GM18861 (cell line): ENCODE measurements around the gene SH3BP4.
"Not testable (repeated sequence)": the region's sequence is repeated elsewhere in the genome, so short reads cannot be mapped to it uniquely, and the experiment has no call there.

Experiments
- ATAC-seq: cut with Tn5 transposase; IDR thresholded peaks from one replicate; pipeline ENCODE4 v1.9.1; 2021; ENCODE audit not compliant: unreplicated experiment

The SH3BP4 gene

DNA sequence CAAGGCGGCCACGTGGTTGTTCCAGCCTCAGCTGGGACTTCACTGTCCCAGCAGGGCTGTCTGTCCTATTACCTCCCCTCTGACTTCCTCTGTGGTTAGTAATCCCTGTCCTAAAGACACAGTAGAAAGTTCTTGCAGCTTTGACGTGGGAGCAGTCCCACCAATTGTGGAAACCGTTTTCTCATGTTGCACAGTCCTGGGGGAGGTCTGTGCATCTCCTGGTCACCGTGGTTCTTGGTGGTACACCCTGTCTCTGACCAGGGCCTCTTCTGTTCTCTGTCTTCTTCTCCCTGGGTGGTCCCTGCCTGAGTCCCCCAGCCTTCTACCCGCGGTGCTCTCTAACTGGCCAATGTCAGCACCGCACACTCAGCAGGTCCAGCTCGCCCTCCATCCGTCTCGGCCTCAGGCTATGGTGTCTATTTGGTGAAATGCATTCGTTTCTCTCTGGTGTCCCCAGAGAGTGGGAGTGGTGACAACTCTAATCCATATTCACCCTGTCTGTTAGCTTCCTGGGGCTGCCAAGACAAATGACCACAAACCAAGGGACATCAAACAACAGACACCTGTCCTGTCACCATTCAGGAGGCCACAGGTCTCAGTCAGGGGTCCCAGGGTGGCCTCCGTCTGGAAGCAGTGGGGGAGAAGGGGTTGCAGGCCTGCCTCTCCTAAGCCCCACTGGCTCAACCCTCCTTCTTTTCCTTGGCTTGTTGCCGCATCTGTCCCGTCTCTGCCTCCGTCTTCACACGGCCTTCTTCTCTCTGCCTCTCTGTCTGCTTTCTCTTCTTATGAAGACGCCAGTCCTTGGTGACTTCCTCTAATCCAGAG is 99.8 kb downstream of the SH3BP4 start:
- ATAC-seq, result no peak

DNA sequence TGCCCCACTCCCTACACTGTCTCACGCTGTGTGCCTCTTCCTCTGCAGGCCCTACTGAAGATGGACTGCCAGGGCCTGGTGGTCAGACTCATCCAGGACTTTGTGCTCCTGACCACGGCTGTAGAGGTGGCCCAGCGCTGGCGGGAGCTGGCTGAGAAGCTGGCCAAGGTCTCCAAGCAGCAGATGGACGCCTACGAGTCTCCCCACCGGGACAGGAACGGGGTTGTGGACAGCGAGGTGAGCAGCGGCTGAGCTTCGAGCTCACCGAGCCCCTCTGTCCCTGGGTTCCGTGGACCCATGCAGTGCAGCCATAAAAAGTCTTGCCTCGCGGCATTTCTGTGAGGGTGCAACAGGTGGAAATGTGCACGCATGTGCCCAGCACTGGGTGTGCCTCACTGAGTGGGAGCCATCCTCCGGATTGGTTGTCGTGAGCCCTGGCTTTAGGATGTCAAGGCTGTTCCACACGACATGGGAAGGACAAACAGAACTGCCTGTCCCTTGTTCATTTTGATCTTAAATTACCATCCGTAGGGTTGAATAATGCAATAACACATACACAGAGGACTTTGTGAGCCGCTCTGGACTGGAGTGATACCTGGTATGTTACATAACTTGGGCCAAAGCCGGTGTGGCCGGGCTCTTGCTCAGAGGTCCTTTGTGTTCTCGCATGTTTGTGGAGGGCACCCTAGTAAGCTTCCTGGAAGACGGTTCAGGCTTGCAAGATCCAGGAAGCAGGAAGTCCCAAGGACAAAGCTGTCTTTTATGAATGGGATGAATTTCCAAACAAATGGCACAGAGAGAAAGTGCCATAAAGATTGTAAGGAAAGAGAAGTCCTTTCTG is 100.9 kb downstream of the SH3BP4 start:
- ATAC-seq, result no peak

DNA sequence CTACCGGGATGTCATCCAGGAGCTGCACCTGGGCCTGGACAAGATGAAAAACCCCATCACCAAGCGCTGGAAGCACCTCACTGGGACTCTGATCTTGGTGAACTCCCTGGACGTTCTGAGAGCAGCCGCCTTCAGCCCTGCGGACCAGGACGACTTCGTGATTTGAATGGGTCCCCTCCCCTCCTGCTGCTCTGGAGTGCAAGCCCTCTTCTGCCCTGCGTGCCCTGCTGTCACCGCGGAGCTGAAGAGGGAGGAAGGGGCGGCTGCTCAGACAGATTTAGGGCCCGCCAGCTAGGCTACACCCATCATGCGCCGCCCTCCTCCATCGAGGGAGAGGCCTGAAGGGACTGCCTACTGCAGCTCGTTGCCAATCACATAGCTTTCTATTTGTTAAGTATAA is 101.8 kb downstream of the SH3BP4 start:
- no peak for ATAC-seq

DNA sequence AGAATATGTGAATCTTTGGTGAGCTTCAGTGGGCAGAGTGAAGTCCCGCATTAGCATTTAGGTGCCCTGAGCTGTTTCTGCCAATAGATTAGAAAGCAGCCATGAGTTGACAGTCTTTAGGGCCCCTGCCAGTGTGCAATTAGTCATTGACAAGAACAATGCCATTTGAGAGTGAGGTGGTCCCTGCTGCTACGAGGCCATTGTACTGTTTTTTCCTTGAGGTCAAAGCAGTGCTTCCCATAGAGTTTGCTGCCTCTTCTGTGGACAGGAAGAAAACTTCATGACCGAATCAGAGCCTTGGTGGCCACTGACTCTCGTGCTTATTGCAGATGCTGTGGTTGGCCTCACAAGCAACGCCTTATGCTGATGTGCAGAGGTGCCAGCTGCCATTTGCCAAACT is 102.7 kb downstream of the SH3BP4 start:
- no peak for ATAC-seq

DNA sequence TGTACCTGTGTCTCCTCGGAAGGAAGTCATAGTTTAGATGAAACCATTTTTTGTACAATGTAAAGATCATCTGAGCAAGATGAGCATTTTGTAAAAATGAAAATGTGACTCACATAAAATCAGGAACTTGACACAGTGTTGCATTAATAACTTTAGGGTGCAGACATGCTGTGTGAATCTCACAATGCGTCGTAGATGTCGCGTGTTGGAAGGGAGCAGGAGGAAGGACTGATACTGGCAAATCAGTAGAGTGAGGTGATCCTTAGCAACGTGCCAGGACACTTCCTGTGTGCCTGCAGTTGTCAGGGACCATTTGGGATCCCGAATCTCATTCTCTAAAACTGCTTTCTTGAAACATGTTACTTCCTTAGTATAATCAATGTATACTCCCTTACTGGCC is 103.1 kb downstream of the SH3BP4 start:
- ATAC-seq, result no peak

DNA sequence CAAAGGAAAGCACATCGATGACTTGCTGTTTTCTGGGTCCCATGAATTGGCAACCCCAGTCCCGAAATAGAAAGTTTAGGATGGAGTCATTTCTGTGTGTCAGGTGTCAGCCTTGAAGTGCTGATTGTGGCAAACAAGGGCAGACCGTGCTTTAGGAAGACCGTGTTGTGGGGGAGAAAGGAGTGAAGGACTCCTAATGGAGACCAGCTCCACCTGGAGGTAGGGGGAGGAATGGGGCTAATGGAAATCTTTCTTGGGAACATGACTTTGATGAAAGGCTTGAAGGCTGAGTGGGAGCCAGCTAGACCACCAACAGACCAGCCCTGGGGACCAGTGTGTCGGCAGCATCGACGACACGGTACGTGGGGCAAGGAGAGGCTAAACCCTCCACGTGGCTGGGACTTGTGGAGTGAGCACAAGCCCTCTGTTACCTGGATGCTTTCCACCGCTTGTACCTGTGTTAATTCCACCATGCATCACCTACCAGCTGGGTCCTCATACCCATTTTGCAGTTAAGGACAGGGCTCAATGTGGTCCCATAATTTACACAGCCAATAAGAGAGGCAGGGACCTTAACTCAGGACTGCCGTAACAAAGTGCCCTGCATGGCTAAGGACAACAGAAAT is 104.2 kb downstream of the SH3BP4 start:
- ATAC-seq, result no peak

DNA sequence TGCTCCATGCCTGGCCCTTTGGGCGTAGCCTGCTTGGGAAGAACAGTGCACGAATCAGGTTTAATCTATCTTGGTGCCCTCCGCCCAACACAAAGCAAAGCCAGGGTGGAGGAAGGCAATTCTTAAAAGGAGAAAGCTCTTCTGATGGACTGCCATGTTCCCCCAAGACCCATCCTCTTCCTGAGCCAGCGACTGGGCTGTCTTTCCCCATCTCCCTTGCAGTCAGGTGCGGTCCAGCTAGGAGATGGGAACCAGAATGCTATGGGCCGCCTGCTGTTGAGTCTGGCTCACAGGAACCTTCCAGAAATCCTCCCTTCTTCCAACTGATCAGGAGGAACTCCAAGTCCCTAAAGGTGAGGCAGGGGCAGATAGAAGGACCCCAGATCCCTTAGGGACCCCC is 105.0 kb downstream of the SH3BP4 start:
- ATAC-seq, result no peak

DNA sequence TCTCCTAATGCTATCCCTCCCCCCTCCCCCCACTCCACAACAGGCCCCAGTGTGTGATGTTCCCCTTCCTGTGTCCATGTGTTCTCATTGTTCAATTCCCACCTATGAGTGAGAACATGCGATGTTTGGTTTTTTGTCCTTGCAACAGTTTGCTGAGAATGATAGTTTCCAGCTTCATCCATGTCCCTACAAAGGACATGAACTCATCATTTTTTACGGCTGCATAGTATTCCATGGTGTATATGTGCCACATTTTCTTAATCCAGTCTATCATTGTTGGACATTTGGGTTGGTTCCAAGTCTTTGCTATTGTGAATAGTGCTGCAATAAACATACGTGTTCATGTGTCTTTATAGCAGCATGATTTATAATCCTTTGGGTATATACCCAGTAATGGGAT is 105.8 kb downstream of the SH3BP4 start:
- ATAC-seq, result not testable (repeated sequence)

DNA sequence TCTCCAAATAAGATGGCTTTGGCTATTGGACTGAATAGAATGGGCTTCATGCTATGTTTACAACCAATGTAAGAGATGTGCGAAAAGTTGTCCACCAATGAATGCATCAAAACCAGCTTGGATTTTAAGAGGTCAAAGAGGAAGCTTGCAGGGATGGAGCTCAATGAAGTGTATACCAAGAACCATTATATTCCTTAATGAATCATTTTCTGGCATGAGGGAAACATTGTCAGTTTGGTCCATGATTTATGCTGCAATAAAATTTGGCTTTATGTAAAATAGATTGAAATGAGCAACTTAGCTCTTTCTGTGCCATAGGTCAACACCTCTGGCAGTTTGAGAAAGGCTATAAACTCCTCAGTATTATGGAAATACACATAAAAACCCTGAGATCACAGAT is 107.3 kb downstream of the SH3BP4 start:
- ATAC-seq, result no peak

DNA sequence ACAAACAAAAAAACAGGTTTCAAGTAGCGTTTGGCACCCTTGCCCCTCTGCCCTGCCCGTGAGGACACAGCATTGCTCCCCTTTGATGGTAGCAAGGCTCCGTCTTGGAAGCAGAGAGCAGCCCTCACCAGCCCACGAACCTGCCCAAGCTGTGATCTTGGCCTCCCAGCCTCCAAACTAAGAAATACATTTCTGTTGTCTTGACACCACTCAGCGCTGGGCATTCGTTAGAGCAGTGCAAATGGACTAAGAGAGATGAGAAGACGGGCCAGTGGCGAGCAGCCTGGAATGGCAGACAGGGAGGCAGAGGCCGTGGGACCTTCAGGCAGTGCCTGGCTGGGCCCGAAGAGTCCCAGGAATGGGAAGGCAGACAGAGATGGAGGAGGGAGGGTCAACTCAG is 109.8 kb downstream of the SH3BP4 start:
- ATAC-seq, result no peak

DNA sequence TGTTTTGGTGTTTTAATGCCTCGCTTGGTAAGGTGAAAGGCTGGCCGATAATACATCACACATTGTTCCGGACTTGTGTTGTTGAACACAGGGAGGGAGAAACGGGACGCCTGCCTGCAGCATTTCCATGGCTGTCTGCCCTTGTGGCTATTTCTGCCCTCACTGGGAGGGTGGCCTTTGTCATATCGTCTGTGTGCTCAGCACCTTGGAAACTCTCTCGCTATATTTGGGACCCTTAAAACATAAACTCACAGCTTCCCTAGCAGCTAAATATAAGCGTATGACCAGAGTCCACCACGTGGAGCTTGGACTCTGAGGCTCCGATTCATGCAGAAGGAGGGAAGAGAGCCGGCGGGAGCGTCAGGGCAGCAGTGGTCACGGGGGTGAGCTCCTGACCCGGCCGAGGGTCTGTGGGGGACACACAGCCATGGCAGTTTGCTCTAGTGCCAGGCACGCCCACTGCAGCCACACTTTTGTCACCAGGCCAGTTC is 111.7 kb downstream of the SH3BP4 start:
- no peak for ATAC-seq

DNA sequence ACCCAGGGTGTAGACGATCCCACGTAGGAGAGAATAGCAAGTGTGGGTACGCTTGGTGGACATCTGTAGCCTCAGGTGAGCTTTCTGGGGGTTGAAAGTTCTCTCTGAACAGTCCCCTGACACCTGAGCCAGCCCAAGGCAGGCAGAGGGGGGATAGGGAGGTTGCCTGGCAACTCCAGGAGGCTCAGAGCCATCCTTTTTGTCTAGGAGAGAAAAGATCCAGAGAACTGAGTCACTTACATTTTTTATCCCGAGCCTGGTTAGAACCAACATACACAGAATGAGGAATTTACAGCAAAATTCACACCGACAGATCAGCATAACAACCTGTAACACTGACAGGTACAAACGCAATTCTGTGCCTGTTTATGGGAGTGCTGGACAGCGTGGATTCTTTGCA is 113.2 kb downstream of the SH3BP4 start:
- ATAC-seq, result no peak

DNA sequence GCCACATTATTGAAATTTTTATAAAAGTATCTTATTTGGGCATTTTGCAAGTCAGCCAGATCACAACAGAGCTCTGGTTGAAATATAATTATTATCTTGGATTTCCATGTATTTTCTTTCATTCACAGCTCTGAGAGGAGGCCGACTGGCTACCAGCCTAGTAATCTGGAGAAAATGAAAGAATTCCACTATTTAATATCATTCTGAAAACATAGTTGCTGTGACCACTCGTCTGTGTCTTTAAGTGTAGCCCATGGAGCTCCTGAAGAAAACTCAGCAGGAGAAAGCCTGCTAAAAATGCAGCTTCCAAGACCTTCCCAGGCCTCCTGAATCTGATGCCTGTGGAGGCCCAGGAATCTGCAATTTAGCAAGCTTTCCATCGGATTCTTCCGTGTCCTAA is 114.7 kb downstream of the SH3BP4 start:
- no peak for ATAC-seq

DNA sequence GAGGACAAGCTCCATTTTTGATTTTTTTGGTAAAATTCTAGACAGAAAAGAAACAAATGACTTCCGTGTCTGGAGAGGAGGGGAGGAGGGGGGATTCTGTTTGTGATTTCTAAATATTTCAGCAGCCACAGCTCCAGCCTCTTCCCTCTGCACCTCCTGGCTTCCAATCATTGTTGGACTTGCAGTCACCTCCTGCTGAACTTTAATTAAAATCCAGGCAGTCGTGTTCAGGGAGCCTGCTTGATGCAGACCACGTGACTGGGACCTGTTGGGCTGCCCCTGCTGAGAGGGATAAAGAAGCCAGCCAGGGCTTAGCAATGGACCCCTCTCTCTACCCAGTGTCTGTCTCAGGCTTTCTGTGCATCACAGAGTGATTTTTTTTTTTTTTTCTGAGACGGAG is 115.1 kb downstream of the SH3BP4 start:
- ATAC-seq, result no peak

DNA sequence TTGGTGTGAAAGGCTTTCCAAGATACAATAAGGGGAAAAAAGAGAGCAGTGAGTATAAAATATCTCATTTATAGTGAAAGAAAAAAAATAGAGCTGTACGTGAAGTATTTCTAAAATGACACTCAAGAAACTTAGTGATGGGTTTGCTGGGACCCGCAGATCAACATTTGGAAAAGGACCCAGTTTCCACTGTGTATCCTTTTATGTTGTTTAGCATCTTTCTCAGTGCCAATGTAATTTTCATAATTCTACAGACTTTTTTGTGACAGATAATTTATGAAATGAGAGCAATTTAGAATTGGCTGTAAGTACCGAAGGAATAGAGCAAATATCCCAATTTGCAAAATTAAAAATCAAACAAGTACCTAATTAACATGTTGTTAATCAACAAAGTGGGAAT is 116.9 kb downstream of the SH3BP4 start:
- no peak for ATAC-seq

DNA sequence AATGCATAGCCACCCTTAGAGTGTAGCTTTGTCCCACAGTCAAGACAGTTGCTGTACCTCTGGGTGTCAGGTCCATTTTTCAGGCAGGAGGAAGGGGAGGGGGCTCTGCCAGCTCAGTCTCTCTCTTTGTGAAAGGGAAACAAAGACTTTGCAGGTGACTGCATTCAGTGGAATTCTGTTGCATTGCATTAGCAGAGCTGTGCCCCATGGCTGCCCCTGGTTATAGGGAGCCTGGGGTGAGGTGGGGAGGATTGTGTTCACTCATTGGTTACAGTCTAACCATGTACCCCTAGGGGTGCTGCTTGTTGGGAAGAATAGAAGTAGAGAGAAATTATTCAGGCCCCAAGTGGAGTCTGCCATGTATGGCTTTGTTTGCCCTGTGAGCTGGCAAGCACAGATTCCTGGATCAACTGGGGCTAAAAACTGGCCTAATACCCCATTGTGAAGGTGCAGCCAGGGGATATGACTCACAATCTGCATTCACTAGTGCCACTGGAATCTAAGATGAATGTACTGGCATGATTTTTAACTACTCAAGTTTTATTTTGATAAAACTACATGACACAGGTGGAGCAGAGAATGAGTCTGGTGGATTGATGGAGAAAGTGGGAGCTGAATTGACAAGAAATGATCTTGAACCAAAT is 118.4 kb downstream of the SH3BP4 start:
- ATAC-seq, result no peak

DNA sequence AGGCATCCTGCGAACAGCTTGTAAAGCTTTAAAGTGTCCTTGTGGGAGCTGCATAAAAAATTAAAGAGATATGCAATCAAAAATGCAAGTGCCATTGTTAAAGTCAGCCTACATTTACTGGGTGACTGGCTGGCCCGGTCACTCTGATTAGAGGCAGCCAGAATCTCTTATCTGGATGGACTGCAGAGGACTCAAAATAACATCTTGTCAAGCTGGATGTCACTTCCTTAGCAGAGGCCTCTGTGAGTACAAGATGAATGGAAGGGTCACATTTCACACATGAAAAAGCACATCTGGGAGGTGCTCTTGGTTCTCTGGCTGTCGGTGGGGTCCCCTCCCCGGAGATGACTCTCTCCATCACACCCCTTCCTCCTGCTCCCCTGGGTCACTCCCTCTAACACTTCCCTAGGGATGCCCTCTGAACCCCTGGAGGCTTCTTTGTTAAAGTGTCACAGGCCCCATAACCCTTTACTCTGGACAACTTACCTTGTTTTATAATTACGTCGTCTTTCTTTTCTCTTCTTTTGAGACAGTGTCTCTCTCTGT is 122.1 kb downstream of the SH3BP4 start:
- no peak for ATAC-seq

DNA sequence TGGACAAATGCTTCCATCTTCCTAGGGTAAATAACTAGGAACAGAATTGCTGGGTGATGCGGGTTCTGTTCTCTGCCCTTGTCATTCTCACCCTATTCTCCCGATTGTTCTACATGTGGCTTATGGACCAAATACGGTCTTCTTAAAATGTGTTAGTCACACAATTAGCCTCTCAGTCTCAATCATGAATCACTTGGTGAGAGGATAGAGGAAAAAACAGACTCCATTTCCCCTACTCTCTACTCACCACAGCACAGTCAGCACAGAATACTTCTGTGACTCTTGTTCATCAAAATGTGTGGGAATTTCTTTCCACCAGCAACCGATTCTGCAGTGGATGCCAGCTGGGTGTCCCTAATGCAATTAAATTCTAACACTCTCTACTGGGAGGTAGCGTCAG is 125.2 kb downstream of the SH3BP4 start:
- no peak for ATAC-seq

DNA sequence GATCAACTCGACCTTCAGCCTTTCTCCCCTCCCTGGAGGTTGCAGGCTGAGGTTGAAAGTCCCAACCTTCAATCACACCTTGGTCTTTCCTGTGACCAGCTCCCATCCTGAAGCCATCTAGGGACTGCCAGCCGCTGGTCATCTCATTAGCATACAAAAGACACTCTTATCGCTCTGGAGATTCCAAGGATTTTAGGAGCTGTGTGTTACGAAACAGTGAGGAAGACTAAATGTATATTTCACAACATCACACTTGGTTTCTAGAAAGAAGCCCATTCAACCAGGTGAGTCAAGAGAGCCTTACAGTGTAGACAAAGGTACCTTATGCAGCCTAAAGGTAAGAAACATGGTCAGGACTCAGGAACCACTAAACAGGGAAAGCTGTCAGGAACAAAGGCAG is 126.4 kb downstream of the SH3BP4 start:
- ATAC-seq, result no peak

DNA sequence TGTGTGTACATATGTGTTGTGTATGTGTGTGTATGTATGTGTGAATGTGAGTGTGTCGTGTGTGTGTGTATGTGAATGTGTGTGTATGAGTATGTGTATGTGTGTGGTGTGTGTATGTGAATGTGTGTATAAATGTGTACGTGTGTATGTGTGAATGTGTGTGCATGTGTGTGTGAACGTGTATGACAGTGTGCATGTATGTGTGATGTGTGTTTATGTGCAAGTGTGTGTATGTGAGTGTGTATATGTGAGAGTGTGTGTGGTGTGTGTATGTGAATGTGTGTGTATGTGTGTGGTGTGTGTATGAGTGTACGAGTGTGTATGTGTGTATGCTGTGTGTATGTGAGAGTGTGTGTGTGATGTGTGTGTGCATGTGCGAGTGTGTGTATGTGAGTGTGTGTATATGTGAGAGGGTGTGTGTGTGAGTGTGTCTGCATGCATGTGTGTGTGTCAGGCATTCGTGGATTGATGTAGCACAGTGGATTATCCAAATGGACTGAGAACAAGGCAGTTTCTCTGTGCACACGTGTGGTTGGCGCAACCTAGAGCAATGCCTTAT is 127.2 kb downstream of the SH3BP4 start:
- ATAC-seq, result no peak

DNA sequence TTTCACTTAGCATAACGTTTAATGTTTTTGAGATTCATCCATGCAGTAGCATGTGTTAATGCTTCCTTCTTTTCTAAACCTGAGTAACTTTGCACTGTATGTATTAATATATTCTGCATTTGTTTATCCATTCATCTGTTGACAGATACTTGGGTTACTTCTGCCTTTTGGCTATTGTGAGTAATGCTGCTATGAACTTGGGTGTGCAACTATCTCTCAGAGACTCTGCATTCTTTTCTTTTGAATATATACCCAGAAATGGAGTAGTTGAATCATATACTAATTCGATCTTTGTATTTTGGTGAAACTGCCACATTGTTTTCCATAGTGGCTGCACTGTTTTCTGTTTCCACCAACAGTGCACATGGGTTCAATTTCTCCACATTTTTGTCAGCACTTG is 128.3 kb downstream of the SH3BP4 start:
- ATAC-seq, result no peak
